Common myeloid progenitor, CD34-positive (primary cell): ENCODE measurements around the gene VEGFB.

ENCODE experiments used
- CTCF ChIA-PET: fragments of 350-600 bp; sonication (Branson Sonifier 250); formaldehyde crosslinking; loops from one replicate; lab custom pipeline; 2021; ENCODE audit warnings: antibody characterized with exemption; lab: Charles Lee
- POLR2A ChIA-PET: fragments of 350-600 bp; sonication (Branson Sonifier 250); formaldehyde crosslinking; loops from one replicate; lab custom pipeline; 2021; ENCODE audit warnings: antibody characterized with exemption; lab: Charles Lee
- DNase-seq, 3 donors: peaks; one replicate each; pipeline versions ENCODE4 v3.0.0 to v3.0.0-alpha.2; 2013
- H3K27ac ChIP-seq, 2 experiments: 1 replicate in 1 of 2; 2 replicates in 1 of 2; pipeline ENCODE4 v1.7.0; 2013; ENCODE audit warnings: inconsistent platforms in 2 of 2, low read length in 2 of 2, mild to moderate bottlenecking in 2 of 2, low read depth in 1 of 2, moderate library complexity in 1 of 2; ENCODE audit not compliant: severe bottlenecking in 2 of 2, insufficient read depth in 1 of 2, poor library complexity in 1 of 2
- H3K27me3 ChIP-seq, 5 experiments: replicated peaks in 2 of 5; 1 replicate in 3 of 5; 2 replicates in 2 of 5; pipeline versions ENCODE4 v1.6.1 to v1.7.0; 2013; ENCODE audit warnings: low read length in 4 of 5, mild to moderate bottlenecking in 2 of 5, moderate library complexity in 2 of 5, inconsistent platforms in 1 of 5; ENCODE audit not compliant: insufficient read depth in 5 of 5, control insufficient read depth in 4 of 5
- H3K36me3 ChIP-seq, 4 experiments: 1 replicate in 2 of 4; 2 replicates in 2 of 4; pipeline versions ENCODE4 v1.6.1 to v1.7.0; 2013; ENCODE audit warnings: low read length in 3 of 4, control low read depth in 1 of 4, mild to moderate bottlenecking in 1 of 4; ENCODE audit not compliant: control insufficient read depth in 4 of 4, insufficient read depth in 4 of 4
- H3K4me1 ChIP-seq, 4 experiments: 1 replicate in 3 of 4; 2 replicates in 1 of 4; pipeline versions ENCODE4 v1.6.1 to v1.7.1; 2013; ENCODE audit warnings: low read length in 3 of 4, mild to moderate bottlenecking in 3 of 4, control low read depth in 1 of 4, inconsistent platforms in 1 of 4, moderate library complexity in 1 of 4; ENCODE audit not compliant: control insufficient read depth in 4 of 4, insufficient read depth in 4 of 4; ENCODE audit errors: control extremely low read depth in 1 of 4
- H3K4me3 ChIP-seq, 7 experiments: 1 replicate in 4 of 7; 2 replicates in 3 of 7; pipeline versions ENCODE4 v1.5.1 to v1.7.0; 2013; ENCODE audit warnings: mild to moderate bottlenecking in 7 of 7, low read length in 6 of 7, moderate library complexity in 6 of 7, inconsistent platforms in 2 of 7, low read depth in 2 of 7, control low read depth in 1 of 7; ENCODE audit not compliant: insufficient read depth in 4 of 7, control insufficient read depth in 1 of 7; ENCODE audit errors: extremely low read depth in 1 of 7
- H3K9me3 ChIP-seq, 5 experiments: 1 replicate in 4 of 5; 2 replicates in 1 of 5; pipeline versions ENCODE4 v1.6.1 to v1.7.1; 2013; ENCODE audit warnings: low read length in 4 of 5, mild to moderate bottlenecking in 2 of 5, inconsistent platforms in 1 of 5, low read depth in 1 of 5, moderate library complexity in 1 of 5; ENCODE audit not compliant: control insufficient read depth in 4 of 5, insufficient read depth in 2 of 5; ENCODE audit errors: control extremely low read depth in 1 of 5
- WGBS: methylation state at CpG from one replicate; pipeline ENCODE4 v1.1.5; 2013; ENCODE audit not compliant: insufficient coverage; 5-methylcytosine and 5-hydroxymethylcytosine counted together

VEGFB gene

DNA sequence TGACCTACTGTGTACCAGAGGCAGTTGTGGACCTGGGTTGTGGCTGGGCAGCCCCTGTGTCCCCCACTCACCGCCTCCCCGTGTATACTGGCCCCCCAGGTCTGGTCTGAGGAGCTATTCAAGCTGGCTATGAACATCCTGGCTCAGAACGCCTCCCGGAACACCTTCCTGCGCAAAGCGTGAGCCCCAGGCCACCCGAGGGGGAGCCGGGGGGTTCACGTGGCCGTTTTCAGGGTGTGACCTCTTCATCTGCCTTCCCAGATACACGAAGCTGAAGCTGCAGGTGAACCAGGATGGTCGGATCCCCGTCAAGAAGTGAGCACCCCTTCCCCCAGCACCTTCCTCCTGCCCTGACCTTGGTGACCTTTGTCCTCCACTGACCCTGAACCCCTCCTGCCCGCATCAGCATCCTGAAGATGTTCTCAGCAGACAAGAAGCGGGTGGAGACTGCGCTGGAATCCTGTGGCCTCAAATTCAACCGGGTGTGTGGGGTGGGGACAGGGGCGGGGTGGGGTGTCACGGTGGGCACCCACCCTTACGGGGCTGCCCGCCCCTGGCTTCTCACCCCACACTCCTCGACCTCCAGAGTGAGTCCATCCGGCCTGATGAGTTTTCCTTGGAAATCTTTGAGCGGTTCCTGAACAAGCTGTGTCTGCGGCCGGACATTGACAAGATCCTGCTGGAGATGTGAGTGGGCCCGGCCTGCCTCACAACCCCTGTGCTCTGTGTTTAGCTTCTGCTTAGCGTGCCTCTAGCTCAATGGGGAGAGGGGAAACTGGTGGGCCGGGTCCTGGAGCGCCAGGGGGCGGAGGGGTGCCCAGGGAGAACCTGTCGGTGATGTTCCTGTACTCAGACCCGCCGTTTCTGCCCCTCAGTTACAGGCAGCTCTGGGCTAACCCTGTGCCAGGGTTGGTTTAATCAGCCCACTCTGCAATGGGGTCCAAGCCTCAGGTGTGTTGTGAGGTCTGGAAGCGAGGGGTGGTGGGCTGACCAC lies 21.0 kb downstream of the VEGFB start:
- ChIA-PET POLR2A (no interaction called here), CTCF (interaction anchor here (1.1 to 3.7 kb wide), 7 partner anchors 9 to 55 kb away, joined by 3 to 18 read pairs (median 5); no protein-coding TSS in a partner anchor)
- 97% methylated on average over 29 of the region's 35 CpGs for WGBS
- no peaks in the 10 kb centered on the region for H3K27me3 ChIP-seq
- H3K4me1 ChIP-seq = peaks cover 0 to 24% (median 20%) of the 10 kb centered on the region in 4 experiments
- H3K4me3 ChIP-seq = no peak overlapping the region
- H3K9me3 ChIP-seq = no peaks in the 10 kb centered on the region
- H3K36me3 ChIP-seq = peaks cover 3 to 55% (median 34%) of the 10 kb centered on the region in 4 experiments
- H3K27ac ChIP-seq = no peak overlapping the region
- DNase-seq = no peak

DNA sequence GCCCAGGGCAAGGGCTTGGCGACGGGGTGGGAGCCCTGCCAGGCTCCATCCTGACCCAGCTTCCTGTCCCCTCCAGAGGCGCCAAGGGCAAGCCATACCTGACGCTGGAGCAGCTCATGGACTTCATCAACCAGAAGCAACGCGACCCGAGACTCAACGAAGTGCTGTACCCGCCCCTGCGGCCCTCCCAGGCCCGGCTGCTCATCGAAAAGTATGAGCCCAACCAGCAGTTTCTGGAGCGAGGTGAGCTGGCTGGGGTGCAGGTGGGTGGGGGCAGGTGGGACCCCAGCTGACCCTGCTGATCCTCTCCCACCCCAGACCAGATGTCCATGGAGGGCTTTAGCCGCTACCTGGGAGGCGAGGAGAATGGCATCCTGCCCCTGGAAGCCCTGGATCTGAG lies 21.9 kb downstream of the VEGFB start:
- Histone ChIP-seq H3K9me3 (no peaks in the 10 kb centered on the region), H3K4me3 (no peak overlapping the region), H3K27ac (no peak overlapping the region), H3K4me1 (peaks cover 0 to 17% (median 14%) of the 10 kb centered on the region in 4 experiments), H3K36me3 (peaks cover 3 to 59% (median 34%) of the 10 kb centered on the region in 4 experiments), H3K27me3 (no peaks in the 10 kb centered on the region)
- 91% methylated on average over 12 of the region's 15 CpGs for WGBS
- POLR2A ChIA-PET = no interaction called here
- no peak for DNase-seq
- CTCF ChIA-PET = interaction anchor here (1.1 to 3.7 kb wide), 7 partner anchors 8 to 56 kb away, joined by 3 to 18 read pairs (median 5); partner anchors contain the start of gene FERMT3

DNA sequence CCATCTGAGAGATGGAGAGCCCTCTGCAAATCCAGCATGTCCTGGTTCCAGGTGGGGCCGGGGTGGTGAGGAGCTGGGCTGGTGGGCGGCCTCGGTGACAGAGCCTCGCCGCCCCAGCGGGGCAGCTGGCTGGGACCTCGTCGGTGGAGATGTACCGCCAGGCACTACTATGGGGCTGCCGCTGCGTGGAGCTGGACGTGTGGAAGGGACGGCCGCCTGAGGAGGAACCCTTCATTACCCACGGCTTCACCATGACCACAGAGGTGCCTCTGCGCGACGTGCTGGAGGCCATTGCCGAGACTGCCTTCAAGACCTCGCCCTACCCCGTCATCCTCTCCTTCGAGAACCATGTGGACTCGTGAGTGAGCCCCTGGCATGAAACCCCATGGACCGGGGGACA lies 24.0 kb downstream of the VEGFB start:
- Histone ChIP-seq H3K36me3 (peaks cover 3 to 79% (median 45%) of the 10 kb centered on the region in 4 experiments), H3K9me3 (no peaks in the 10 kb centered on the region), H3K27me3 (no peaks in the 10 kb centered on the region), H3K4me1 (no peaks in the 10 kb centered on the region), H3K27ac (no peak overlapping the region), H3K4me3 (no peak overlapping the region)
- DNase-seq = no peak
- CTCF ChIA-PET = interaction anchor here (1.0 to 2.9 kb wide), 7 partner anchors 8 to 97 kb away, joined by 3 to 13 read pairs (median 5); partner anchors contain the start of genes ESRRA and FERMT3
- WGBS = 93% methylated on average over 21 of the region's 24 CpGs
- POLR2A ChIA-PET = no interaction called here

DNA sequence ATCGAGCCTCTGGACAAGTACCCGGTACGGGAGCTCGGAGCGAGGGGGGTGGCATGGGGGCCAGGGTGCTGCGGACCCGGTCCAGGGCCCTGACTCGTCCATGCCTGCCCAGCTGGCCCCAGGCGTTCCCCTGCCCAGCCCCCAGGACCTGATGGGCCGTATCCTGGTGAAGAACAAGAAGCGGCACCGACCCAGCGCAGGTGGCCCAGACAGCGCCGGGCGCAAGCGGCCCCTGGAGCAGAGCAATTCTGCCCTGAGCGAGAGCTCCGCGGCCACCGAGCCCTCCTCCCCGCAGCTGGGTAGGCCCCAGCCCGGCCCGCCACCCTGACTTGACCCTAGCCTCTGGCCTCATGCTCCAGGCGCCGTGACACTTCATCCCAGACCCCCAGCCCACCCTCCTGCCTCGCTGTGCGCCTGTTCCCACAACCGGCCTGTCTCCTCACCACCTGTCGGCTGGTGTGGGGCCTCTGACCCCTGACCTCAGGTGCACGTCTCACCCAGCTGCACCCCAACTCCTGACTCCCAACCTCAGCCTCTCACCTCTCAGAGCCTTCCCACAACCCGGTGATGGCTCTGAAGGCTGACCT lies 24.7 kb downstream of the VEGFB start:
- POLR2A ChIA-PET = no interaction called here
- no peaks in the 10 kb centered on the region for H3K4me1 ChIP-seq
- CTCF ChIA-PET = interaction anchor here (1.0 to 2.9 kb wide), 6 partner anchors 9 to 53 kb away, joined by 3 to 13 read pairs (median 6); partner anchors contain the start of genes ESRRA and FERMT3
- DNase-seq = no peak
- H3K36me3 ChIP-seq = peaks cover 3 to 84% (median 50%) of the 10 kb centered on the region in 4 experiments
- no peak overlapping the region for H3K27ac ChIP-seq
- H3K27me3 ChIP-seq = no peaks in the 10 kb centered on the region
- H3K4me3 ChIP-seq = no peak overlapping the region
- whole genome bisulfite sequencing = 97% methylated on average over 32 of the region's 32 CpGs
- no peaks in the 10 kb centered on the region for H3K9me3 ChIP-seq

DNA sequence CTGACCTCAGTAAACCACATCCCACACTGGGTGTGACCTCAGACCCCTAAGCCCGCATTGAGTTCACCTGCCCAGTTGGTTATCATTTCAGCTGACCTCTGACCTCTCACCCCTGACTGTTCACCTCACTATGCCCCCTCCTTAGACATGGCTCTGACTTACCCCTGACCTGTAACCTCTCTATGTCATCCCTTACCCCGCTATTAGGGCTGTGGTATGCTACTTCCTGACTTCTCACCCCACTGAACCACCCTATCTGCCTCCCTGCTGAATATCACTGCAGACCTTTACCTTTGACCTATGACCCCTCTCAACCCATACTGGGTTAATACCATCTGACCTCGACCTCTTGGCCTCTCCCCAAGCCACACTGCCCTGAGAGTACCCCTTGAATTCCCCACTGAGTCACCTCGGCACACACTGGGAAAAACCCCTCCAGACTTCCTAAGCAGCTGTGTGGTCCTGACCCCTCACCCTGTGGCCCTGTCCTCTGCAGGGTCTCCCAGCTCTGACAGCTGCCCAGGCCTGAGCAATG lies 25.2 kb downstream of the VEGFB start:
- peaks cover 3 to 84% (median 51%) of the 10 kb centered on the region in 4 experiments for H3K36me3 ChIP-seq
- POLR2A ChIA-PET = no interaction called here

DNA sequence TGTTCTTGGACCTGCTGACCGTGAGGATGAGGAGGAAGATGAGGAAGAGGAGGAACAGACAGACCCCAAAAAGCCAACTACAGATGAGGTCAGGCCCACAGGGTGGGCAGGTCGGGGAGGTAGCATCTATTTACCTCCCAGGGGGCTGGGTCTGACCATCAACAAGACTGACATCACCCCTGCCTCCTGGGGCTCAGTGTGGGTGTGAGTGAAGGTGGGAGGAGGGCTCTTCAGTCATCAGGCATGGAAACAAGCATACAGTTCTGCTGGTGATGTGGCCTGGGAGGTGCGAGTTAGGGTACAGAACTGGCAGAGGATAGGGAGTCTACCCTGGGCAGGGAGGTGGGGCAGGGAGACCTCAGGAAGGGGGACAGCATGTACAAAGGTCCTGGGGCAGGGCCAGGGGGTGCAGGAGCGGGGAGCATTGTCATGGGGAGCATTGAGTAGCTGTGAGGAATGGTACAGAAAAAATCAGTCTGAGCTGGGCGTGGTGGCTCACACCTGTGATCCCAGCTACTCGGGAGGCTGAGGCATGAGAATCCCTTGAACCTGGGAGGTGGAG lies 25.8 kb downstream of the VEGFB start:
- Histone ChIP-seq H3K27me3 (no peaks in the 10 kb centered on the region), H3K9me3 (no peaks in the 10 kb centered on the region), H3K4me3 (no peak overlapping the region), H3K36me3 (peaks cover 3 to 81% (median 49%) of the 10 kb centered on the region in 4 experiments), H3K4me1 (no peaks in the 10 kb centered on the region), H3K27ac (no peak overlapping the region)
- WGBS = 96% methylated on average over 5 of the region's 6 CpGs
- ChIA-PET POLR2A (interaction anchor here (0.6 kb wide), 1 partner anchor 8 kb away, joined by 4 read pairs; no protein-coding TSS in a partner anchor), CTCF (interaction anchor here (2.9 kb wide), 1 partner anchor 10 kb away, joined by 11 read pairs; no protein-coding TSS in a partner anchor)
- no peak for DNase-seq

More for the DNA sequence above, 25.2 kb downstream of the VEGFB start:
- H3K9me3 ChIP-seq = no peaks in the 10 kb centered on the region
- DNase-seq = no peak
- CTCF ChIA-PET = interaction anchor here (1.0 to 2.9 kb wide), 4 partner anchors 9 to 16 kb away, joined by 3 to 13 read pairs (median 7); no protein-coding TSS in a partner anchor
- H3K4me1 ChIP-seq = no peaks in the 10 kb centered on the region
- no peak overlapping the region for H3K4me3 ChIP-seq
- WGBS = 91% methylated on average over 4 of the region's 4 CpGs
- H3K27me3 ChIP-seq = no peaks in the 10 kb centered on the region
- H3K27ac ChIP-seq = no peak overlapping the region
